ENCODE data around the gene CNTRL. TPM values are rescaled to one million over a fixed set of nuclear protein-coding genes. Genes with fewer than 3 reads are reported as not detected.
A peak's percentile ranks its signal among the peaks of the same experiment; 100 is the strongest.

Gene CNTRL
- total RNA-seq, 1 donor from 2014 or later = 6.7 TPM

GRCh38 chr9:121218357-121219027 lies 143.7 kb downstream of the CNTRL start:
- DNase-seq (ENCODE audit: low read depth) = no peak
- Histone ChIP-seq H3K4me3 (ENCODE audit: low read depth, low read length) (no peak overlapping the region), H3K27me3 (ENCODE audit: control insufficient read depth, insufficient read depth, low read length) (no peaks in the 10 kb centered on the region), H3K36me3 (ENCODE audit: control insufficient read depth, insufficient read depth, low read length) (no peaks in the 10 kb centered on the region)
- TF ChIP-seq, protein P1, sequence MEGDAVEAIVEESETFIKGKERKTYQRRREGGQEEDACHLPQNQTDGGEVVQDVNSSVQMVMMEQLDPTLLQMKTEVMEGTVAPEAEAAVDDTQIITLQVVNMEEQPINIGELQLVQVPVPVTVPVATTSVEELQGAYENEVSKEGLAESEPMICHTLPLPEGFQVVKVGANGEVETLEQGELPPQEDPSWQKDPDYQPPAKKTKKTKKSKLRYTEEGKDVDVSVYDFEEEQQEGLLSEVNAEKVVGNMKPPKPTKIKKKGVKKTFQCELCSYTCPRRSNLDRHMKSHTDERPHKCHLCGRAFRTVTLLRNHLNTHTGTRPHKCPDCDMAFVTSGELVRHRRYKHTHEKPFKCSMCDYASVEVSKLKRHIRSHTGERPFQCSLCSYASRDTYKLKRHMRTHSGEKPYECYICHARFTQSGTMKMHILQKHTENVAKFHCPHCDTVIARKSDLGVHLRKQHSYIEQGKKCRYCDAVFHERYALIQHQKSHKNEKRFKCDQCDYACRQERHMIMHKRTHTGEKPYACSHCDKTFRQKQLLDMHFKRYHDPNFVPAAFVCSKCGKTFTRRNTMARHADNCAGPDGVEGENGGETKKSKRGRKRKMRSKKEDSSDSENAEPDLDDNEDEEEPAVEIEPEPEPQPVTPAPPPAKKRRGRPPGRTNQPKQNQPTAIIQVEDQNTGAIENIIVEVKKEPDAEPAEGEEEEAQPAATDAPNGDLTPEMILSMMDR (IDR thresholded peaks at IDR 0.05; ENCODE audit: insufficient read depth, low read length, poor library complexity, severe bottlenecking) = no peak

GRCh38 chr9:121219530-121219929 lies 144.8 kb downstream of the CNTRL start:
- no peaks in the 10 kb centered on the region for H3K36me3 ChIP-seq (ENCODE audit: control insufficient read depth, insufficient read depth, low read length)
- TF ChIP-seq, protein P1 (IDR thresholded peaks at IDR 0.05; ENCODE audit: insufficient read depth, low read length, poor library complexity, severe bottlenecking) = no peak
- H3K27me3 ChIP-seq (ENCODE audit: control insufficient read depth, insufficient read depth, low read length) = no peaks in the 10 kb centered on the region
- no peak overlapping the region for H3K4me3 ChIP-seq (ENCODE audit: low read depth, low read length)
- DNase-seq (ENCODE audit: low read depth) = no peak

DNA sequence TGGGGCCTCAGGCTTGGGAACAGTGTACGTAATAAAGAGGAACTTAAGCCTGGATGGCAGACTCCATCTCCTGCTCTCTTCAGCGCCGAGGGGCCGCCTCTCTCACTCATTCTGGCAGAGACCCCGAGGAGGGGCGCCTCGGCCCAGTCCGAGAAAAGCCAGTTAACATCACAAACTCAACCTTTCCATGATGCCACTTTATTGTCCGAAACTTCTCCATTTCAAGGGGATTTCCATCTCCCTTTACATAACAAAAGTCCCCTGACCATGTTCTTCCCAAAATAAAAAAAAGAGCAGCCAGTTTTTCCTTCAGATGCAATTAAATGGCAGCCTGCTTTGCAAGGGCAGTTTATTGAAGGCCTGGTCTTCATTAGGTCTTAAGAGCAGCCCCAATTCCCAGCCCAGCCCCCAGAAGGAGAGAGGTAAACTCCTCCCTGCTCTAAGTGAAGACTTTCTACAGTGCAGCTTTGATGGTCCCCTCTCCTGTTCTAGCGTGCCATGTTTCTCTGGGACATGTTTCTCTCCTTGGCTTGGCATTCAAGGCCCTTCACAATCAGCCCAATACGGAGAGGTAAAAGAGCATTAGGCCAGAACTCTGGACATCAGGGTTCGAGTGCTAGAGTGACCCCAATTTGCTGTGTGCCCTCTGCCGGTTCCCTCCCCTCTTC lies 146.4 kb downstream of the CNTRL start:
- Histone ChIP-seq H3K4me3 (ENCODE audit: low read depth, low read length) (no peak overlapping the region), H3K27me3 (ENCODE audit: control insufficient read depth, insufficient read depth, low read length) (no peaks in the 10 kb centered on the region), H3K36me3 (ENCODE audit: control insufficient read depth, insufficient read depth, low read length) (no peaks in the 10 kb centered on the region)
- DNase-seq (ENCODE audit: low read depth) = no peak
- TF ChIP-seq, protein P1 (IDR thresholded peaks at IDR 0.05; ENCODE audit: insufficient read depth, low read length, poor library complexity, severe bottlenecking) = no peak

GRCh38 chr9:121221664-121222055 lies 146.9 kb downstream of the CNTRL start:
- TF ChIP-seq, protein P1 (IDR thresholded peaks at IDR 0.05; ENCODE audit: insufficient read depth, low read length, poor library complexity, severe bottlenecking) = no peak
- no peak overlapping the region for H3K4me3 ChIP-seq (ENCODE audit: low read depth, low read length)
- H3K27me3 ChIP-seq (ENCODE audit: control insufficient read depth, insufficient read depth, low read length) = no peaks in the 10 kb centered on the region
- no peak for DNase-seq (ENCODE audit: low read depth)
- H3K36me3 ChIP-seq (ENCODE audit: control insufficient read depth, insufficient read depth, low read length) = no peaks in the 10 kb centered on the region

DNA sequence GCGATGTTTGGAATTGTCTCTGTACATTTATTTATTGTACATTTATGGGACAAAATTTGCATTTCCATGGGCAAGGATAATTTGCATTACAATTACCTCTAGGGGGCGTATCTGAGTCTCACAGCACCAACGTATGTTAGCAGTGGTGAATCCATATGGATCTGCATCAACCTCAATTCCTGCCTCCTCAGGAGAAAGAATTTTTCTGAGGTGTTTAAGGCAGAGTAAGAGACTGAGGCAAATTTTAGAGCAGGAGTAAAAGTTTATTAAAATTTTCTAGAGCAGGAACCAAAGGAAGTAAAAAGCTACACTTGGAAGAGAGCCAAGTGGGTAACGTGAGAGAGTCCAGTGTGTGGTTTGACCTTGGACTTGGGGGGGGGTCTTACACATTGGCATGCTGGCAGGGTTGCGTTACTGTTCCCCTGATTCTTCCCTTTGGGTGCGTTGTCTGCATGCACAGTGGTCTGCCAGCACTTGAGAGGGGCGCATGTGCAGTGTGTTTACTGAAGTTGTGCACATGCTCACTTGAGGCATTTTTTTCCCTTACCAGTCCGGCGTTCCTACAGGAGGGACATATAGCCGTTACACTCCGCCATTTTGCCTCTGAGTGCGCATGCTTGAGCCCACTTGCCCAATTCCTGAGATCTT lies 147.9 kb downstream of the CNTRL start:
- TF ChIP-seq, protein P1 (IDR thresholded peaks at IDR 0.05; ENCODE audit: insufficient read depth, low read length, poor library complexity, severe bottlenecking) = peak; percentile 67
- DNase-seq (ENCODE audit: low read depth) = no peak
- Histone ChIP-seq H3K36me3 (ENCODE audit: control insufficient read depth, insufficient read depth, low read length) (no peaks in the 10 kb centered on the region), H3K4me3 (ENCODE audit: low read depth, low read length) (no peak overlapping the region), H3K27me3 (ENCODE audit: control insufficient read depth, insufficient read depth, low read length) (no peaks in the 10 kb centered on the region)

Measured in kidney epithelial cell (primary cell).